Endodermal cell (in vitro differentiated cells): ENCODE measurements around the gene PNMT. TPM values are rescaled to one million over a fixed set of nuclear protein-coding genes. Genes with fewer than 3 reads are reported as not detected.
A peak's percentile ranks its signal among the peaks of the same experiment; 100 is the strongest.

Experiments used
- DNase-seq: peaks from one replicate; pipeline ENCODE4 v3.0.0-alpha.2; 2017
- H3K27ac ChIP-seq: 2 replicates; pipeline ENCODE4 v1.5.1; 2013; ENCODE audit warnings: mild to moderate bottlenecking, low read depth, low read length, moderate library complexity
- H3K27me3 ChIP-seq: 2 replicates; pipeline ENCODE4 v1.6.1; 2013; ENCODE audit warnings: mild to moderate bottlenecking, low read length, moderate library complexity; ENCODE audit not compliant: insufficient read depth, control insufficient read depth, poor library complexity, severe bottlenecking
- H3K36me3 ChIP-seq: 2 replicates; pipeline ENCODE4 v1.7.0; 2013; ENCODE audit warnings: mild to moderate bottlenecking, low read length, moderate library complexity; ENCODE audit not compliant: control insufficient read depth, insufficient read depth
- H3K4me1 ChIP-seq: one replicate; pipeline ENCODE4 v1.7.0; 2013; ENCODE audit warnings: low read length; ENCODE audit not compliant: control insufficient read depth, insufficient read depth
- H3K4me3 ChIP-seq: 2 replicates; pipeline ENCODE4 v1.5.1; 2013; ENCODE audit warnings: mild to moderate bottlenecking, low read length, moderate library complexity
- H3K9ac ChIP-seq: 2 replicates; pipeline ENCODE4 v1.6.1; 2013; ENCODE audit warnings: mild to moderate bottlenecking, low read length, moderate library complexity; ENCODE audit not compliant: poor library complexity, severe bottlenecking; ENCODE audit errors: extremely low read depth
- H3K9me3 ChIP-seq: 2 replicates; pipeline ENCODE4 v1.6.1; 2013; ENCODE audit warnings: mild to moderate bottlenecking, low read length, moderate library complexity; ENCODE audit not compliant: control insufficient read depth
- H3K27ac Mint-ChIP-seq: 2 replicates; pipeline ENCODE4 v1.8.0; 2020; ENCODE audit warnings: mixed read lengths
- H3K27me3 Mint-ChIP-seq: 2 replicates; pipeline ENCODE4 v1.8.0; 2021; ENCODE audit warnings: mild to moderate bottlenecking, mixed read lengths; ENCODE audit not compliant: insufficient read depth
- H3K36me3 Mint-ChIP-seq: 2 replicates; pipeline ENCODE4 v1.8.0; 2020; ENCODE audit warnings: low read depth, mixed read lengths
- H3K4me1 Mint-ChIP-seq: 2 replicates; pipeline ENCODE4 v1.8.0; 2020; ENCODE audit warnings: mixed read lengths
- H3K4me3 Mint-ChIP-seq: 2 replicates; pipeline ENCODE4 v1.8.0; 2020; ENCODE audit warnings: mild to moderate bottlenecking, moderate library complexity, mixed read lengths
- H3K9me3 Mint-ChIP-seq: 2 replicates; pipeline ENCODE4 v1.8.0; 2020; ENCODE audit warnings: mild to moderate bottlenecking, mixed read lengths
- CTCF ChIP-seq: fragments of 200-600 bp; sonication (generic); conservative IDR thresholded peaks from 2 replicates; pipeline ENCODE4 v1.5.0; 2021; ENCODE audit warnings: antibody characterized with exemption, mild to moderate bottlenecking
- WGBS, 2 experiments: methylation state at CpG; one replicate each; pipeline versions ENCODE4 v1.1.5 to v1.1.7; 2013; ENCODE audit warnings: missing lambda C conversion rate in 2 of 2, mixed read lengths in 1 of 2; ENCODE audit not compliant: insufficient coverage in 1 of 2, insufficient read length in 1 of 2; 5-methylcytosine and 5-hydroxymethylcytosine counted together
- total RNA-seq, 2 donors: library from RNA; stranded (reverse); fragmentation: NEBNext Ultra II Directional in 1 of 2; extraction: Animal tissue kit (Norgen Biotek cat#: 25700) in 1 of 2; gene quantifications; 2 replicates in 1 of 2; 3 replicates in 1 of 2; pipeline ENCODE4 v1.2.1, GENCODE V29; 2021

The PNMT gene
- total RNA-seq, 2 donors from 2014 or later = 0.55 to 1.0 TPM

GRCh38 chr17:39651923-39652586, 16.2 kb upstream of the PNMT start:
- Histone ChIP-seq H3K4me1 (peaks cover 16% of the 10 kb centered on the region), H3K9me3 (no peaks in the 10 kb centered on the region), H3K27me3 (no peaks in the 10 kb centered on the region), H3K36me3 (no peaks in the 10 kb centered on the region), H3K27ac (peak overlapping the region; percentile 93), H3K9ac (peak overlapping the region; percentile 32), H3K4me3 (no peak overlapping the region)
- H3K27ac Mint-ChIP-seq = peak overlapping the region; percentile 92
- WGBS, 2 experiments = 75 to 78% methylated on average over 5 to 8 of the region's 8 CpGs
- peaks cover 24% of the 10 kb centered on the region for H3K4me1 Mint-ChIP-seq
- no peaks in the 10 kb centered on the region for H3K9me3 Mint-ChIP-seq
- no peak overlapping the region for H3K4me3 Mint-ChIP-seq
- no peak for TF ChIP-seq CTCF
- no peak for DNase-seq
- H3K27me3 Mint-ChIP-seq = no peaks in the 10 kb centered on the region
- H3K36me3 Mint-ChIP-seq = peaks cover 13% of the 10 kb centered on the region

GRCh38 chr17:39652587-39653315, 15.5 kb upstream of the PNMT start:
- peak; percentile 30 for TF ChIP-seq CTCF

GRCh38 chr17:39653316-39653661, 15.0 kb upstream of the PNMT start:
- Mint-ChIP-seq H3K27ac (peak overlapping the region; percentile 92), H3K4me3 (peak overlapping the region; percentile 27), H3K27me3 (no peaks in the 10 kb centered on the region), H3K9me3 (no peaks in the 10 kb centered on the region), H3K36me3 (peaks cover 17% of the 10 kb centered on the region), H3K4me1 (peaks cover 24% of the 10 kb centered on the region)
- peak overlapping the region; percentile 32 for H3K9ac ChIP-seq
- DNase-seq = no peak
- no peak for TF ChIP-seq CTCF
- H3K4me1 ChIP-seq = peaks cover 16% of the 10 kb centered on the region
- WGBS, 2 experiments = 74 to 87% methylated on average over 9 to 12 of the region's 12 CpGs
- no peaks in the 10 kb centered on the region for H3K27me3 ChIP-seq
- no peak overlapping the region for H3K4me3 ChIP-seq
- H3K9me3 ChIP-seq = no peaks in the 10 kb centered on the region
- H3K27ac ChIP-seq = peak overlapping the region; percentile 93
- H3K36me3 ChIP-seq = no peaks in the 10 kb centered on the region

More at GRCh38 chr17:39652587-39653315, 15.5 kb upstream of the PNMT start:
- peaks cover 16% of the 10 kb centered on the region for H3K4me1 ChIP-seq
- no peaks in the 10 kb centered on the region for H3K9me3 ChIP-seq
- H3K4me3 Mint-ChIP-seq = no peak overlapping the region
- no peaks in the 10 kb centered on the region for H3K36me3 ChIP-seq
- H3K27ac Mint-ChIP-seq = peak overlapping the region; percentile 92
- H3K9me3 Mint-ChIP-seq = no peaks in the 10 kb centered on the region
- peak; percentile 91 for DNase-seq
- H3K27me3 ChIP-seq = no peaks in the 10 kb centered on the region
- peak overlapping the region; percentile 93 for H3K27ac ChIP-seq
- peak overlapping the region; percentile 32 for H3K9ac ChIP-seq
- no peaks in the 10 kb centered on the region for H3K27me3 Mint-ChIP-seq
- 38 to 64% methylated on average over 6 to 7 of the region's 7 CpGs for WGBS, 2 experiments
- H3K4me1 Mint-ChIP-seq = peaks cover 24% of the 10 kb centered on the region
- peaks cover 14% of the 10 kb centered on the region for H3K36me3 Mint-ChIP-seq
- no peak overlapping the region for H3K4me3 ChIP-seq
